ENCODE data around the gene BTBD9. TPM values are rescaled to one million over a fixed set of nuclear protein-coding genes. Genes with fewer than 3 reads are reported as not detected.

Gene BTBD9
- total and polyA plus RNA-seq, 2 of the 13 experiments (the other 11 are each of a cell fraction or from before 2014, with no cell fraction given): 1.2 to 3.0 TPM

- H3K27ac ChIP-seq (ENCODE audit: extremely low read length, insufficient read depth, low read length): no peak overlapping the region
- no peaks in the 10 kb centered on the region for H4K20me1 ChIP-seq (ENCODE audit: insufficient read depth, low read length)
- TF ChIP-seq TEAD3 (CRISPR knock-in tag; optimal IDR thresholded peaks at IDR 0.05; ENCODE audit: borderline replicate concordance): peak; percentile 30
- TF ChIP-seq ETV6 (CRISPR knock-in tag; conservative IDR thresholded peaks at IDR 0.05): no peak
- H2AFZ ChIP-seq (ENCODE audit: low read length): no peak overlapping the region
- intact Hi-C loops (cut with micrococcal nuclease; ENCODE audit: unreplicated experiment) (no loop called here), in situ Hi-C loops (cut with HindIII; ENCODE audit: extremely low pct_ligation_motif_present, low pct_unique_long_range_greater_than_20kb) (no loop called here)
- POLR2A ChIA-PET: no interaction called here
- BruUV-seq (replicated peaks): no TSS peak
- FAIRE-seq: no peak
- no peak overlapping the region for H3K9ac ChIP-seq (ENCODE audit: insufficient read depth, low read depth, low read length)
- no peak overlapping the region for H3K4me3 ChIP-seq (replicated peaks in 1 of 3; ENCODE audit: insufficient read depth in 1 of 3, low read depth in 2 of 3, low read length in 3 of 3)
- ATAC-seq: peak; percentile 61
- no peak for DNase-seq (ENCODE audit: low spot score)
- no peaks in the 10 kb centered on the region for H3K27me3 ChIP-seq (ENCODE audit: control insufficient read depth in 1 of 2, insufficient read depth in 2 of 2, low read length in 2 of 2)
- no peaks in the 10 kb centered on the region for H3K36me3 ChIP-seq (replicated peaks in 1 of 2; ENCODE audit: control insufficient read depth in 1 of 2, insufficient read depth in 2 of 2, low read length in 2 of 2)
- H3K79me2 ChIP-seq (ENCODE audit: insufficient read depth, low read length): no peaks in the 10 kb centered on the region
- no peaks in the 10 kb centered on the region for H3K4me1 ChIP-seq (ENCODE audit: insufficient read depth, low read length)
- H3K9me3 ChIP-seq (ENCODE audit: low read length): no peaks in the 10 kb centered on the region
- CTCF ChIA-PET (ENCODE audit: low intra/inter-chr PET ratio, low total read pairs): no interaction called here
- no peak overlapping the region for H3K4me2 ChIP-seq (ENCODE audit: low read depth, low read length)
- 44% methylated on average over 8 of the region's 8 CpGs for WGBS (ENCODE audit: low lambda C conversion rate)
These were observed 441.5 kb downstream of the BTBD9 start for GRCh38 chr6:38198219-38198618.

- no peak for TF ChIP-seq POLR2AphosphoS5 (IDR thresholded peaks at IDR 0.05; ENCODE audit: low read depth, low read length)
- TF ChIP-seq BORCS8-MEF2B (CRISPR knock-in tag; IDR thresholded peaks at IDR 0.05): no peak
- Histone ChIP-seq H3K27me3 (ENCODE audit: control insufficient read depth in 1 of 2, insufficient read depth in 2 of 2, low read length in 2 of 2) (no peaks in the 10 kb centered on the region), H3K36me3 (replicated peaks in 1 of 2; ENCODE audit: control insufficient read depth in 1 of 2, insufficient read depth in 2 of 2, low read length in 2 of 2) (no peaks in the 10 kb centered on the region), H3K4me1 (ENCODE audit: insufficient read depth, low read length) (no peaks in the 10 kb centered on the region), H4K20me1 (ENCODE audit: insufficient read depth, low read length) (no peaks in the 10 kb centered on the region), H2AFZ (ENCODE audit: low read length) (no peak overlapping the region), H3K4me2 (ENCODE audit: low read depth, low read length) (no peak overlapping the region), H3K9me3 (ENCODE audit: low read length) (no peaks in the 10 kb centered on the region), H3K27ac (ENCODE audit: extremely low read length, insufficient read depth, low read length) (no peak overlapping the region), H3K9ac (ENCODE audit: insufficient read depth, low read depth, low read length) (no peak overlapping the region), H3K4me3 (replicated peaks in 1 of 3; ENCODE audit: insufficient read depth in 1 of 3, low read depth in 2 of 3, low read length in 3 of 3) (no peak overlapping the region), H3K79me2 (ENCODE audit: insufficient read depth, low read length) (no peaks in the 10 kb centered on the region)
- no peak for DNase-seq (ENCODE audit: low spot score)
- intact Hi-C loops (cut with micrococcal nuclease; ENCODE audit: unreplicated experiment): no loop called here
- in situ Hi-C loops (cut with HindIII; ENCODE audit: extremely low pct_ligation_motif_present, low pct_unique_long_range_greater_than_20kb): no loop called here
- no TSS peak for BruUV-seq (replicated peaks)
- CTCF ChIA-PET (ENCODE audit: low intra/inter-chr PET ratio, low total read pairs): no interaction called here
- no peak for FAIRE-seq
- POLR2A ChIA-PET: no interaction called here
- 79% methylated on average over 5 of the region's 5 CpGs for WGBS (ENCODE audit: low lambda C conversion rate)
- no peak for ATAC-seq
These were observed 444.6 kb downstream of the BTBD9 start for GRCh38 chr6:38195113-38195635.
